Right lobe of liver (tissue), 4 donors: ENCODE data around the gene ADARB2.

ENCODE experiments used
- CTCF ChIP-seq, 4 donors: fragments of 200-600 bp in 3 of 4; fragments of 450-650 bp in 1 of 4; IDR thresholded peaks; one replicate each; pipeline versions ENCODE4 v1.5.1 to v1.8.0; 2016 to 2022; ENCODE audit warnings: antibody characterized with exemption in 4 of 4, mild to moderate bottlenecking in 2 of 4
- POLR2A ChIP-seq: fragments of 450-650 bp; IDR thresholded peaks from one replicate; pipeline ENCODE4 v1.6.1; 2017; ENCODE audit warnings: antibody characterized with exemption, mild to moderate bottlenecking
- donor health status: DM: no; HTN: no; CAD: no.
- donor health status: DM: no; HTN: no; CAD: no.
- donor health status: DM: no; HTN: yes; CAD: no.

GRCh38 chr10:1724921-1725488 lies 12.3 kb downstream of the ADARB2 start:
- TF ChIP-seq POLR2A (no peak), CTCF (IDR thresholded peaks at IDR 0.05) (no peak)
